GM19455 (cell line): Measurements from ENCODE around the gene SEMA5B.

Experiments used
- ATAC-seq: cut with Tn5 transposase; IDR thresholded peaks from one replicate; pipeline ENCODE4 v1.9.1; 2021; ENCODE audit not compliant: unreplicated experiment

The SEMA5B gene

GRCh38 chr3:123025642-123026521 lies 1.7 kb downstream of the SEMA5B start:
- ATAC-seq, result no peak

DNA sequence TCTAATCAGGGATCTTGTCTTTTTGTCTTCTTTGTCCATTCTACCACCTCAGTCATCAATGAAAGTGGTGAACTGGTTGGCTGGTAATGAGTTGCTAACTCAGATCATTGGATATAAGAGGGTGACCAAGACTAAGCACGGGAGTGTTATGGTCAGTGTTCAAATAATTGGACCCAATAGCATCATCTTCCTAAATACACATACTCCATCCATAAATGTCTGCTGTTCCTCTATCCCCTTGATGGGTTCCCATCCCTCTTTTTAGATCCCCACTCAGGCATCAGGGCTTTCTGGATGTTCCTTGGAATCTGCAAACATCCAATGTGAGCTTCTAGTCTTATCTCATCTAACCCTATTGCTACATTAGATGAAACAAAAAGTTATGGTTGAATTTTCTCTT lies 3.5 kb downstream of the SEMA5B start:
- ATAC-seq, result no peak

GRCh38 chr3:123021996-123022510 lies 5.5 kb downstream of the SEMA5B start:
- ATAC-seq, result no peak

GRCh38 chr3:123021388-123021787 lies 6.2 kb downstream of the SEMA5B start:
- no peak for ATAC-seq

- no peak for ATAC-seq
Measured at GRCh38 chr3:123020709-123021108, 6.9 kb downstream of the SEMA5B start.

DNA sequence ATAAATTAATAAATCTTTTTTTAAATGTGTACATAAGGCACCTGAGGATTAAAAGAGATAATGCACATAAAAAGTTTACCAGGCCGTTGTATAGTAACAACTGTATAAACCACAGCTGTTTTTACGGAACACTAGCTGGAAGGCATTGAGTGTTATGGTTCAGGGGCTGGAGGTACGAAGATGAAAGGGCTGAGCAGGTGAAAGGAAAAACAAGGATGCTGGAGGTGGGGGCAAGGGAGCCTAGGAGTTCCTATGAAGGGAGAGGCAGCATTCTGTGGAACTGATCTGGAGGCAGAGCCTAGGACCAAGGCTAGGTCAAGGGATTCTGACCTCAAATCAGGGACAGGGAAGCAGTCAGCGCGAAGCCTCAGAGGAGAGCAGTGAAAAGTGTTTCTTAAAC lies 8.0 kb downstream of the SEMA5B start:
- no peak for ATAC-seq

DNA sequence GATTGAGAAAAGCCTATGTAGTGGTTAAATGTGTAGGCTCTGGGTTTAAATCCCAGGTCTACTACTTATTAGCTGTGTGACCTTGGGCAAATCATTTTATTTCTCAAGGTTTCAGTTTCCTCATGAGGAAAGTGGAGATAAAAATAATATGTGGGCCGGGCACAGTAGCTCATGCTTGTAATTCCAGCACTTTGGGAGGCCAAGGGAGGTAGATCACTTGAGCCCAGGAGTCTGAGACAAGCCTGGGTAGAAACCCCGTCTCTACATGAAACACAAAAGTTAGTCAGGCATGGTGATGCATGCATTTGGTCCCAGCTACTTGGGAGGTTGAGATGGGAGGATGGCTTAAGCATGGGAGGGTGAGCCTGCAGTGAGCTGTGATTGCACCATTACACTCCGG lies 8.4 kb downstream of the SEMA5B start:
- ATAC-seq, result no peak

DNA sequence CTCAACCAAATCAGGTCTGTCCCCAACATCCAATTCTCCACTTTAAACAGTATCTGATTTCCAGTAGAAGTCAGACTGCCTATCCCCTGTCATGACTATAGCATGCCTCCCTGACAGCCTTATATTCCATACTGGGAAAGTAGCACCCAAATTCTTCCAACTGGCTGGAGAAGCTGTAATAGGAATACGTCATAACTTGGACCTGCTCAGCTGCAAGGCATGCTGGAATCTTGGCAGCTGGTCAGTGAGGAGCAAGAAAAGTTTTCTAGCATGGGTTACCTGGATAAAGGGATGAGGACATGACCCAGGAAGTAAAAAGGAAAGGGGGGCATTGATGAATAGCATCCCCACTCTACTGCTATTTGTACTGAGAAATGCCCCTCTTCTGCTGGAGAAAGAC lies 8.9 kb downstream of the SEMA5B start:
- ATAC-seq, result no peak

DNA sequence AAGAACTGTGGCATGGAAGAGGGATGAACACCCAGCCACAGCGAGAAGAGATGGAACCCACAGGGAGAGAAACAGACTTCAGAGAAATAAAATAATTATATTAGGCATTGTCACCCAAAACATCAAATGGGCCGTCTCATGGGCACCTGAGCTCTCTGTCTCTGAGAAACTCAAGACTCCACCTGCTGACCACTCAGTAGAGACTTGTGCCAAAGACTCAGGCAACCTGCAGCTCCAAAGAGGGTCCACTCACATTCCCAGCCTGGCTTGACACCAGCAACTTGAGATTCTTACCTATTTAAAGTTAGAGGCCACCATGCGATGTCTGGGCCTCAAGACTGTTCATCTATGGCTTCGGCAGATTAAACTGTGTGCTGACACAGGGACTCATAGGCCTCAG lies 12.0 kb downstream of the SEMA5B start:
- no peak for ATAC-seq

- ATAC-seq, result no peak
Measured at GRCh38 chr3:123013876-123014275, 13.7 kb downstream of the SEMA5B start.

GRCh38 chr3:123012652-123013051 lies 14.9 kb downstream of the SEMA5B start:
- ATAC-seq, result no peak

DNA sequence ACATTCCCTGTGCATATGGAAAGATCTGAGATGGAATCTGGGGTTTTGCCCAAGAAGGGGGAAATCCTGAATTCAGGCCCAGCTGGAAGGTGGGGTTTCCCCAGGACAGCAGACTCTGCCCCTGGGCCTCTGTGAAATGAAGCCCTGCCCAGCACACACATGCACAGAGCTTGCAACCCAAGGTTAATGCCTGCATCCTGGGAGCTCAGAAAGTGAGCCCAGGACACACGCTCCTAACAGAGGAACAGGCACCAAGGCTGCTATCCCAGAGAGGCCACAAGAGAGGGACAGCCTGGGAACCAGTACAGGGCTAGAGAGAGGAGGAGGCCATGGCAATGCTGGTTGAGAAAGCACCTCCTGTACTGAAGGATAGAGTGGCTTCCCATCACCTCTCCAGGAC lies 16.1 kb downstream of the SEMA5B start:
- ATAC-seq, result no peak

- no peak for ATAC-seq
Measured at GRCh38 chr3:123008840-123009239, 18.7 kb downstream of the SEMA5B start.

GRCh38 chr3:123006609-123007008 lies 21.0 kb downstream of the SEMA5B start:
- no peak for ATAC-seq

GRCh38 chr3:123005291-123005690 lies 22.3 kb downstream of the SEMA5B start:
- no peak for ATAC-seq

- ATAC-seq, result no peak
Measured at GRCh38 chr3:123004201-123004918, 23.2 kb downstream of the SEMA5B start.

DNA sequence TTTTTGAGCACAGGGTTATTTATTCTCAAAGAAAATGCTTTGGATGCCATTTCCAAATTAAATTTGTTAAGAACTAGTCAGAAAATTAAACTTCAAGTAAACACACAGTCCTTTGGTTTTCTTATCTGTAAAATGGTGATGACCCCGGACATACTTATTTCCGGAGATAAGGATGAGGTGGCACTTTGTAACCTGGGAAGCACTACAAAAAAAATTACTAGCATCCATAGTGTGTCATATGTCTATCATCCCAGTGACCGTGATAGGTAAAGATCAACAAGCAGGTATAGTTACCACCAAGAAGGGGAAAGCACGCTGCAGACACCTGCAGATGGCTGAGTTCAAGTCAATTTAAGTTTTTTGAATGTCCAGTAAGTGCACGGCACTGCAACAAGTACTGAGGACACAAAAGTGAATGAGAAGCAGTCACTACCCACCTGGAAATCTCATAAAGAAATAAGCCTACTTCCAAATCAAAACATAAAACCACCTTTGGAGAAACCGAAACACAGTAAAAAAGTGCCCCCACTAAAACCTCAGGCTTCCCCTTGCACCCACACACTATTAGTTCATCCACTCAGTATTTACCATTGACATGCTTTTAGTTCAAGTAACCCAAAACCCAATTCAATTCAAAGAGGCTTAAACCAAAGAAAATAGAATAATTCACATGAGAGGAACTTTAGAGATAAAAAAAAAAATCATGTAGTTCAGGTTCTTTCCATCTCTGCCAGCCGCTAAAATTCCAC lies 24.6 kb downstream of the SEMA5B start:
- no peak for ATAC-seq

DNA sequence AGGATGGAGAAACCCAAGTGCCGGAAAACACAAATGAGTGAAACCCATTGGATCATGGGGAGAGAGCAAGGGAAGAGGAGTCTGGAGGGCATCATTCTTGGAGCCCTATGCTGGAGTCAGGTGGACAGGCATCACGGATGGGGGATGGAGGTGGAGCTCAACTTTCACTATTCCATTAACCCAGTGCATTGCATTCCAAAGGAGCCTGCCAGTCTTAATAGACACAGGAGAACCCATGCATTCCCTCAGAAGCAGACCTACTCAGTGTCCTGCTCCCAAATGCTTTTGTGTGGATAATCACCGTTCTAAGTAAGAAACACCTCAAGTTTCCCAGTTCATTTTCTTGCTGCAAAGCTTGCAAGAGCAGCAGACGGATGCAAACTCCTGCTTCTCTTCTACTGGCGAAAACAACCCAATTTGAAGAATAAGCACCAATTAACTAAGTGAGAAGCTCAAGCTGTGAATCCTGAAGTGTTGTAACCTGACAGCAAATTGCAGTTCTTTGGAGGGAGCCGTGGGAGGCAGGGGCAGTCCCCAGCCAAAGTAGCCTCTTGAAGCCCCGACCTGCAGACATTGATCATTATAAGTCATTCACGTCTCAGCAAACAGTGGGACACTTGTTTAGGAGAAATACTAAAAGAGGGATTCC lies 25.3 kb downstream of the SEMA5B start:
- no peak for ATAC-seq

GRCh38 chr3:122998856-122999255 lies 28.7 kb downstream of the SEMA5B start:
- no peak for ATAC-seq

GRCh38 chr3:122998206-122998605 lies 29.4 kb downstream of the SEMA5B start:
- no peak for ATAC-seq

DNA sequence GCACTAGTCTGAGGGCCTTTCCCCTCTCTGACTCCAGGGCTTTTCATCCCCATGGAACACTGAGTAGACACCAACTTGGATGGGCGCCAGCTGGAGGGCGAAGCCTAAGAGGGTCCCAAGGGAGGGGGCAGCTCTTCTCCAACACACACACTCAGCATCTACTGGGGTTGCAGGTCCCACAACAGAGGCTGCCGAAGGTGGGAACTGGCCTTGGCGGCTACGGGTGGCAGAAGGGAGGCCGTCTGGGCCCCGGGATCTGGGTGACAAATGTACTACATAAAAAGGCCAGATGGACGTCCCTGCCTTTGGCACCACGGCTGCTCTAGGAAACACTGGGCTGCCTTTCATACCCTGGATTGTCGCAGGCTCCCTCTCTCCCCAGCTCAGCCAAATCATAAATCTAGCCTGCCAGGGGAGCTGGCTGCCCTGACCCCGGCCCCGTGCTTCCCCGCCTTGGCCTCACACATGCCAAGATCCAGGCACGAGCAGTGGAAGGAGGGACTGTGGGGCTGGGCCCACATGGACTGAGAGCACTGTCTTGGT lies 31.5 kb downstream of the SEMA5B start:
- ATAC-seq, result no peak
